ENCODE data around the gene TMEM62. TPM values are rescaled to one million over a fixed set of nuclear protein-coding genes. Genes with fewer than 3 reads are reported as not detected.

TMEM62 gene
- total and polyA plus RNA-seq, 9 of the 15 experiments (the other 6 are each of a cell fraction or from before 2014, with no cell fraction given): 4.4 to 16.6 (median 11.1) TPM

DNA sequence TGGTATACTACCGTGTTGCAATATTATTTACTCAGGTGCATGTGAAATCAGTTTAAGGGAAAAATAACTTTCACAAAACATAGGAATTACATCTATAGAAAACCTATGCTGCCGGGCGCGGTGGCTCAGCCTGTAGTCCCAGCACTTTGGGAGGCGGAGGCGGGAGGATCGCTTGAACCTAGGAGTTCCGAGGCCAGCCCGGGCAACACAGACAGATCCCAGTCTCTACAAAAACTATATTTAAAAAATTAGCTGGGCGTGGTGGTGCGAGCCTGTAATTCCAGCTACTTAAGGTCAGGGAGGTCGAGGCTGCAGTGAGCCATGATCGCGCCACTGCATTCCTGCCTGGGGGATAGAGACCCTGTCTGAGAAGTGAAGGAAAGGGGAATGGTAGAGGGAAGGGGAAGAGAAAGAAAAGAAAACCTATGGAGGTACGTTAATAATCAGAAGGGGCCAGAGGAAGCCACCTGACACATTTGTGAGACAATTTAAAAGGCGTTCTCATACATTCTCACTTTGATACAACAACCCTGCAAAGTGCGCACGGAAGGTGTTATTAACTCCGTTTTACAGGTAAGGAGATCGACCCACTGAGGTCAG lies 456 bp upstream of the TMEM62 start (continued):
- TF ChIP-seq TOE1 (IDR thresholded peaks at IDR 0.05; ENCODE audit: borderline replicate concordance) (0 out of 2 replicates have a peak, but pooled peaks have one; percentile 52), TOE1 (CRISPR knock-in tag; IDR thresholded peaks at IDR 0.05; ENCODE audit: borderline replicate concordance, low read depth) (no peak), MAFK (IDR thresholded peaks at IDR 0.05; ENCODE audit: low read length) (no peak), RBM25 (IDR thresholded peaks at IDR 0.05; ENCODE audit: low read depth, low read length, severe bottlenecking) (peak; percentile 43), RBM39 (optimal IDR thresholded peaks at IDR 0.05; ENCODE audit: low read depth, low read length) (no peak), SLC30A9 (CRISPR knock-in tag; IDR thresholded peaks at IDR 0.05) (no peak), ZNF431 (CRISPR knock-in tag; IDR thresholded peaks at IDR 0.05) (no peak), LCOR (CRISPR knock-in tag; IDR thresholded peaks at IDR 0.05) (0 out of 2 replicates have a peak, but pooled peaks have one; percentile 38), ATF7 (IDR thresholded peaks at IDR 0.05) (no peak), ARNT (IDR thresholded peaks at IDR 0.05) (peak in 1 of 2 experiments; percentile 59; a peak in 1 of 4 replicates)
- TF ChIP-seq, protein P1, sequence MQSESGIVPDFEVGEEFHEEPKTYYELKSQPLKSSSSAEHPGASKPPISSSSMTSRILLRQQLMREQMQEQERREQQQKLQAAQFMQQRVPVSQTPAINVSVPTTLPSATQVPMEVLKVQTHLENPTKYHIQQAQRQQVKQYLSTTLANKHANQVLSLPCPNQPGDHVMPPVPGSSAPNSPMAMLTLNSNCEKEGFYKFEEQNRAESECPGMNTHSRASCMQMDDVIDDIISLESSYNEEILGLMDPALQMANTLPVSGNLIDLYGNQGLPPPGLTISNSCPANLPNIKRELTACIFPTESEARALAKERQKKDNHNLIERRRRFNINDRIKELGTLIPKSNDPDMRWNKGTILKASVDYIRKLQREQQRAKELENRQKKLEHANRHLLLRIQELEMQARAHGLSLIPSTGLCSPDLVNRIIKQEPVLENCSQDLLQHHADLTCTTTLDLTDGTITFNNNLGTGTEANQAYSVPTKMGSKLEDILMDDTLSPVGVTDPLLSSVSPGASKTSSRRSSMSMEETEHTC (IDR thresholded peaks at IDR 0.05): no peak
- TF ChIP-seq, protein P2, sequence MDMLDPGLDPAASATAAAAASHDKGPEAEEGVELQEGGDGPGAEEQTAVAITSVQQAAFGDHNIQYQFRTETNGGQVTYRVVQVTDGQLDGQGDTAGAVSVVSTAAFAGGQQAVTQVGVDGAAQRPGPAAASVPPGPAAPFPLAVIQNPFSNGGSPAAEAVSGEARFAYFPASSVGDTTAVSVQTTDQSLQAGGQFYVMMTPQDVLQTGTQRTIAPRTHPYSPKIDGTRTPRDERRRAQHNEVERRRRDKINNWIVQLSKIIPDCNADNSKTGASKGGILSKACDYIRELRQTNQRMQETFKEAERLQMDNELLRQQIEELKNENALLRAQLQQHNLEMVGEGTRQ (CRISPR knock-in tag; IDR thresholded peaks at IDR 0.05): no peak
- TF ChIP-seq, protein P3, sequence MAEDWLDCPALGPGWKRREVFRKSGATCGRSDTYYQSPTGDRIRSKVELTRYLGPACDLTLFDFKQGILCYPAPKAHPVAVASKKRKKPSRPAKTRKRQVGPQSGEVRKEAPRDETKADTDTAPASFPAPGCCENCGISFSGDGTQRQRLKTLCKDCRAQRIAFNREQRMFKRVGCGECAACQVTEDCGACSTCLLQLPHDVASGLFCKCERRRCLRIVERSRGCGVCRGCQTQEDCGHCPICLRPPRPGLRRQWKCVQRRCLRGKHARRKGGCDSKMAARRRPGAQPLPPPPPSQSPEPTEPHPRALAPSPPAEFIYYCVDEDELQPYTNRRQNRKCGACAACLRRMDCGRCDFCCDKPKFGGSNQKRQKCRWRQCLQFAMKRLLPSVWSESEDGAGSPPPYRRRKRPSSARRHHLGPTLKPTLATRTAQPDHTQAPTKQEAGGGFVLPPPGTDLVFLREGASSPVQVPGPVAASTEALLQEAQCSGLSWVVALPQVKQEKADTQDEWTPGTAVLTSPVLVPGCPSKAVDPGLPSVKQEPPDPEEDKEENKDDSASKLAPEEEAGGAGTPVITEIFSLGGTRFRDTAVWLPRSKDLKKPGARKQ (CRISPR knock-in tag; IDR thresholded peaks at IDR 0.05): no peak
- TF ChIP-seq, protein P4, sequence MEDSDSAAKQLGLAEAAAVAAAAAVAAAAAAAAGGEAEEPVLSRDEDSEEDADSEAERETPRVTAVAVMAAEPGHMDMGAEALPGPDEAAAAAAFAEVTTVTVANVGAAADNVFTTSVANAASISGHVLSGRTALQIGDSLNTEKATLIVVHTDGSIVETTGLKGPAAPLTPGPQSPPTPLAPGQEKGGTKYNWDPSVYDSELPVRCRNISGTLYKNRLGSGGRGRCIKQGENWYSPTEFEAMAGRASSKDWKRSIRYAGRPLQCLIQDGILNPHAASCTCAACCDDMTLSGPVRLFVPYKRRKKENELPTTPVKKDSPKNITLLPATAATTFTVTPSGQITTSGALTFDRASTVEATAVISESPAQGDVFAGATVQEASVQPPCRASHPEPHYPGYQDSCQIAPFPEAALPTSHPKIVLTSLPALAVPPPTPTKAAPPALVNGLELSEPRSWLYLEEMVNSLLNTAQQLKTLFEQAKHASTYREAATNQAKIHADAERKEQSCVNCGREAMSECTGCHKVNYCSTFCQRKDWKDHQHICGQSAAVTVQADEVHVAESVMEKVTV (CRISPR knock-in tag; IDR thresholded peaks at IDR 0.05): no peak
- TF ChIP-seq, protein P5, sequence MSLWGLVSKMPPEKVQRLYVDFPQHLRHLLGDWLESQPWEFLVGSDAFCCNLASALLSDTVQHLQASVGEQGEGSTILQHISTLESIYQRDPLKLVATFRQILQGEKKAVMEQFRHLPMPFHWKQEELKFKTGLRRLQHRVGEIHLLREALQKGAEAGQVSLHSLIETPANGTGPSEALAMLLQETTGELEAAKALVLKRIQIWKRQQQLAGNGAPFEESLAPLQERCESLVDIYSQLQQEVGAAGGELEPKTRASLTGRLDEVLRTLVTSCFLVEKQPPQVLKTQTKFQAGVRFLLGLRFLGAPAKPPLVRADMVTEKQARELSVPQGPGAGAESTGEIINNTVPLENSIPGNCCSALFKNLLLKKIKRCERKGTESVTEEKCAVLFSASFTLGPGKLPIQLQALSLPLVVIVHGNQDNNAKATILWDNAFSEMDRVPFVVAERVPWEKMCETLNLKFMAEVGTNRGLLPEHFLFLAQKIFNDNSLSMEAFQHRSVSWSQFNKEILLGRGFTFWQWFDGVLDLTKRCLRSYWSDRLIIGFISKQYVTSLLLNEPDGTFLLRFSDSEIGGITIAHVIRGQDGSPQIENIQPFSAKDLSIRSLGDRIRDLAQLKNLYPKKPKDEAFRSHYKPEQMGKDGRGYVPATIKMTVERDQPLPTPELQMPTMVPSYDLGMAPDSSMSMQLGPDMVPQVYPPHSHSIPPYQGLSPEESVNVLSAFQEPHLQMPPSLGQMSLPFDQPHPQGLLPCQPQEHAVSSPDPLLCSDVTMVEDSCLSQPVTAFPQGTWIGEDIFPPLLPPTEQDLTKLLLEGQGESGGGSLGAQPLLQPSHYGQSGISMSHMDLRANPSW (CRISPR knock-in tag; IDR thresholded peaks at IDR 0.05): no peak
- TF ChIP-seq, protein P6, sequence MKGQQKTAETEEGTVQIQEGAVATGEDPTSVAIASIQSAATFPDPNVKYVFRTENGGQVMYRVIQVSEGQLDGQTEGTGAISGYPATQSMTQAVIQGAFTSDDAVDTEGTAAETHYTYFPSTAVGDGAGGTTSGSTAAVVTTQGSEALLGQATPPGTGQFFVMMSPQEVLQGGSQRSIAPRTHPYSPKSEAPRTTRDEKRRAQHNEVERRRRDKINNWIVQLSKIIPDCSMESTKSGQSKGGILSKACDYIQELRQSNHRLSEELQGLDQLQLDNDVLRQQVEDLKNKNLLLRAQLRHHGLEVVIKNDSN (CRISPR knock-in tag; IDR thresholded peaks at IDR 0.05): no peak
- TF ChIP-seq, protein P7, sequence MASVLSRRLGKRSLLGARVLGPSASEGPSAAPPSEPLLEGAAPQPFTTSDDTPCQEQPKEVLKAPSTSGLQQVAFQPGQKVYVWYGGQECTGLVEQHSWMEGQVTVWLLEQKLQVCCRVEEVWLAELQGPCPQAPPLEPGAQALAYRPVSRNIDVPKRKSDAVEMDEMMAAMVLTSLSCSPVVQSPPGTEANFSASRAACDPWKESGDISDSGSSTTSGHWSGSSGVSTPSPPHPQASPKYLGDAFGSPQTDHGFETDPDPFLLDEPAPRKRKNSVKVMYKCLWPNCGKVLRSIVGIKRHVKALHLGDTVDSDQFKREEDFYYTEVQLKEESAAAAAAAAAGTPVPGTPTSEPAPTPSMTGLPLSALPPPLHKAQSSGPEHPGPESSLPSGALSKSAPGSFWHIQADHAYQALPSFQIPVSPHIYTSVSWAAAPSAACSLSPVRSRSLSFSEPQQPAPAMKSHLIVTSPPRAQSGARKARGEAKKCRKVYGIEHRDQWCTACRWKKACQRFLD (CRISPR knock-in tag; IDR thresholded peaks at IDR 0.05): no peak

All from K562 (cell line).